G401 (cell line): ENCODE measurements around the gene FAM90A1. TPM values are rescaled to one million over a fixed set of nuclear protein-coding genes. Genes with fewer than 3 reads are reported as not detected.
"Not testable (repeated sequence)": the region's sequence is repeated elsewhere in the genome, so short reads cannot be mapped to it uniquely, and the experiment has no call there.

Experiments used
- DNase-seq: peaks from one replicate; pipeline ENCODE4 v3.0.0-alpha.2; 2015; ENCODE audit warnings: low spot score
- in situ Hi-C: cut with HindIII; loops from 2 replicates; pipeline ENCODE4 v1.10.0; 2016; ENCODE audit warnings: low sequenced_read_pairs, mixed read lengths
- total RNA-seq: library from RNA; depleted of rRNA; stranded (reverse); fragments of >200 nt; shearing (Covaris generic); gene quantifications from 2 replicates; pipeline ENCODE4 v1.2.3, GENCODE V29; 2014

The FAM90A1 gene
- total RNA-seq, 1 experiment from 2014 or later: not detected

GRCh38 chr12:8234746-8235145, 7.3 kb upstream of the FAM90A1 start:
- DNase-seq, in situ Hi-C loops: not testable (repeated sequence)

GRCh38 chr12:8233935-8234495, 6.6 kb upstream of the FAM90A1 start:
- in situ Hi-C loops, DNase-seq: not testable (repeated sequence)

DNA sequence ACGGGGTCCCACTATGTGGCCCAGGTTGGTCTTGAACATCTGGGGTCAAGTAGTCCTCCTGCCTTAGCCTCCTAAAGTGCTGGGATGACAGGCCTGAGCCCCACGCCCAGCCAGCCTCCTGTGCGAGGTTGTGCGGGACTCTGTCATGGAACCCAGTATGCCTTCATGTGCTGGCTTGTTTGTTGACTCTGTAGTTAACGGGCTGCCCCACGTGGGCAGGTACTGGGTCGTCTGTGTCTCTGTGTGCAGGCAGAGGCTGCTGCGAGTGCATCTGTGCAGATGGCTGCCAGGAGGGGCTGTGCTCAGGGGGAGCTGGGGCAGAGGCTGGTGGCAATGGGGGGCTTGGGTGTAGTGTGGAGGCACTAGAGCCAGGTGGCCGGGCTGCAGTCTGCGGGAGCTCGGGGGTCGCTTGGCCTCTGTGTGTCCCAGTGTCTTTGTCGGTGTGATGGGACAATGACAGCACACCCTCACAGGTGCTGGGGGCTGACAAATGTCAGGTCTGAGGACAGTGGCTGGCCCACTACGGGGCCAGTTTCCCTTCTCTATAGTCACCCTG, 6.0 kb upstream of the FAM90A1 start:
- DNase-seq, in situ Hi-C loops: not testable (repeated sequence)

- in situ Hi-C loops, DNase-seq: not testable (repeated sequence)
Measured at GRCh38 chr12:8231666-8232608, 4.5 kb upstream of the FAM90A1 start.

DNA sequence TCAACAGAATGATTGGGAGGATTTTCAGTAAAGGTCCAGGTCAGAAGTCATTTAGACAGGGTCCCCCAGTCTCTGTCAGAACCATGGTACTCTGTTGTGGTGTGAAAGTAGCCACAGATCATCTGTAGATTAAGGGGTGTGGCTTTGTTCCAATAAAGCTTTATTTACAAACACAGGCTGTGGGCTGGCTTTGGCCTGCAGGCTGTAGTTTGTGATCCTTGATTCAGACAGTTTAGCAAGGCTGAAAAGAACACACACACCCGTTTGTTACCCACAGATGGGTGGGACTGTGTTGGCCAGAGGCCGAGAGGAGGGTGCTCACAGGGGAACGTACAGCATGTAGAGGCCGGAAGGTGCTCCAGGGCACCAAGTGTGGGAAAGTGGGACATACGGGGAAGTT, 3.6 kb upstream of the FAM90A1 start:
- in situ Hi-C loops, DNase-seq: not testable (repeated sequence)

DNA sequence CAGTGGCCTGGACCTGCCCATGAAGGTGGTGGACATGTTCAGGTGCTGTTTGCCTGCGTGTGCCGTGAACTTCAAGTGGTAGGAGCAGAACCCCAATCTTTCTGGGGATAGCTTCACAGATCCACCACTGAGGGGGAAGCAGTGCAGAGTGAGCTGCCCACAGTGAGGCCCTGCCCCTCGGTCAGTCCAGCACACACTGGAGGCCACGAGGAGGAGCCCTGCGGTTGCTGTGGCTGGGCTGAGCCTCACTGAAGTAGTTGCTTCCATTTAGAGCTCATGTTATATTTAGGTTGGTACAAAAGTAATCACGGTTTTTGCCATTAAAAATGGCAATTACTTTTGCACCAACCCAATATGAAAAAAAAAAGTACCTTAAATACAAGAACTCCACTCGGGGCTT, 2.1 kb upstream of the FAM90A1 start:
- DNase-seq, in situ Hi-C loops: not testable (repeated sequence)

DNA sequence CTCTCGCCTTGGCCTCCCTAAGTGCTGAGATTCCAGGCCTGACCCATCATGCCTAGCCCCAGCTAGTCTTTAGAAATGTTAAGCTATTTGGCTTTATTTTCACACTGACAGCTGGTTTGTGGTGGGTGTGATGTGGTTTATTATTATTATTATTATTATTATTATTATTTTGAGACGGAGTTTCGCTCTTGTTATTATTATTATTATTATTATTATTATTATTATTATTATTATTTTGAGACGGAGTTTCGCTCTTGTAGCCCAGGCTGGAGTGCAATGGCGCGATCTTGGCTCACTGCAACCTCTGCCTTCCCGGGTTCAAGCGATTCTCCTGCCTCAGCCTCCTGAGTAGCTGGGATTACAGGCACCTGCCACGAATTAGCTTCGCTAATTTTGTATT, 1.2 kb upstream of the FAM90A1 start:
- DNase-seq, in situ Hi-C loops: not testable (repeated sequence)

- in situ Hi-C loops: not testable (repeated sequence)
Measured at GRCh38 chr12:8227732-8228077, 287 bp upstream of the FAM90A1 start.

DNA sequence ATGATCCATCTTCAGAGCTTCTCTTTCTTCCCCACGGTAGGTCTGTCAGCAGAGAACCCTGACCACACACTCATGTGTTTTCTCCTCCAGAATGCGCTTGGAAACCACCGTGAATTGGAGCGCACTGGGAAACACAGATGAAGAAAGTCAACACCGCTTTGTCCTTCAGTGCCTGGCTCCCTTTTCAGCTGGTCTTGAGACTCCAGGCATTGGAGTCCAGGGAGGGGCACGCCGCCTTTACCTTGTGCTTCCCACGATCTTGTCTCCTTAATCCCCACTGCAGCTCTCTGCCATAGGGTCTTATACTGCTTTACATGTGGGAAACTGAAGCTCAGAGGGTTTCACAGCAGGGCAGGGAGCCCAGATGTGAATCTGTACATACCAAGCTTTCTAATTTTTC, 1.1 kb downstream of the FAM90A1 start:
- in situ Hi-C loops: no loop called here
- DNase-seq: no peak

More at GRCh38 chr12:8227732-8228077, 287 bp upstream of the FAM90A1 start:
- DNase-seq: not testable (repeated sequence)

DNA sequence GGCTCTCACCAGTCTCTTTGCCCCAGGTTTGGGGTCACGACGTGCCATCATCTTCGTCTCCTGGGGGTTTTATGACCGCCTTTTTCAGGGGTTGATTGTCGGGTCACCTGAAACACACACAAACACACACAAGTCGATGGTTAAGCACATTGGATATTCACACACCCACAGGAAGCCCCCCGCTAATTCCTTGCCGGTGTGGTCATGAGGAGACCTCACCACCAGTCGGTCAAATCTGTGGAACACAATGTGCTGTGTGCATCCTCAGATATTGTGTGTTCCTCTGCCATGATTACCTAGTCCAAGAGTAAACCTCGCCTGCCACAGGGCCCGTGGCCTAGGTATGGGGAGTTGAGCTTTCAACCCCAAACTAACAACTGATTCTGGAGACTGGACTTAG, 2.6 kb downstream of the FAM90A1 start:
- in situ Hi-C loops, DNase-seq: not testable (repeated sequence)

GRCh38 chr12:8223646-8224045, 3.8 kb downstream of the FAM90A1 start:
- in situ Hi-C loops, DNase-seq: not testable (repeated sequence)

GRCh38 chr12:8222303-8222702, 5.1 kb downstream of the FAM90A1 start:
- in situ Hi-C loops, DNase-seq: not testable (repeated sequence)

DNA sequence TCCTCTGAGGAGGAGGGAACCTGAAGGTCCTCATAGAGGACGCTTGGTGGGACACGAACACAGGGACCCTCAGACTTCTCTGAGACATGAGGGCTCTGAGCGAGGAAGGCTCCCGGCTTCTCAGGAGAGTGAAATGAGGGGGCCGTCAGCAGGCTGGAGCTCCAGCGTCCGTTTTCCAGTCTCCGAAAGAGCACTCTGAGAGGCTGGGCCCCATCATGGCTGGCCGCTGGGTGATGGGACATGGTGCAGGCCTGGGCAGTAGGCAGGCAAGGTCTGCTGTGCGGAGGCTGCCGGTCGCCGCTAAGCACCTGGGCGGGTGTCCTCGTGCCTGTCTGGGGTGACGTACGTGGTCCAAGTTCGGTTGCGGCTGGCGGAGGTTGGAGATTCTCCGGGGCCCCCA, 5.6 kb downstream of the FAM90A1 start:
- DNase-seq, in situ Hi-C loops: not testable (repeated sequence)

GRCh38 chr12:8221375-8221774, 6.0 kb downstream of the FAM90A1 start:
- in situ Hi-C loops: not testable (repeated sequence)
- peak; percentile 35 for DNase-seq

- DNase-seq, in situ Hi-C loops: not testable (repeated sequence)
Measured at GRCh38 chr12:8218711-8219382, 8.6 kb downstream of the FAM90A1 start.

DNA sequence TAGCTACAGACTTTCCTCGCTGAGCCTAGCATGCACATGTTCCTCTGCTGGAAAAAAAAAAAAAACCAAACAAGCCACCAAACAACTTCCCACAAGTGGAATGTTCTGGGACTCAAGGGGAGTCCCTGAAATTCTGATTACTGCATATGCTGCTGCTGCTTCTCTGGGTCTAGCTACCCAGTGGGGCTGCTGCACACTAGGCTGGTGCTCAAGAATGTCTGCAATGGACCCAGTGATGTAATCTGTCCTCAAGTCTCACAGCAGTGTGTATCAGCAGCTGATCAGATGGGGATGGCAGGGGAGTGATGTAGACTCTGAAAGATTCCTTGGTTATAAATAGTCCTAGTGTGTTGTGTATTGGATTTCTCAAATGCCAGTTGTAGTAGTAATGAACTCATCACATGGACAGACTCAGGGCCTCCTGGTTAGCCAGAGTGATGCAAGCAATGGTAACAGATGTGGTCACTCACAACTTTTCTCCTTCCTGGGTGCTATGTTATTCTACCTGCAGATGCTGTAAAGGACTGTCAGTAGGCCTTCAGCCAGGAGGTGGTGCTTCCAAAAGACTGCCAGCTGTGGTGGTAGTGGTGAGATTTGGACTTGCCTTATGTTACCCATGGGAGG, 29.6 kb downstream of the FAM90A1 start:
- DNase-seq, in situ Hi-C loops: not testable (repeated sequence)

- in situ Hi-C loops, DNase-seq: not testable (repeated sequence)
Measured at GRCh38 chr12:8188088-8188487, 39.3 kb downstream of the FAM90A1 start.

DNA sequence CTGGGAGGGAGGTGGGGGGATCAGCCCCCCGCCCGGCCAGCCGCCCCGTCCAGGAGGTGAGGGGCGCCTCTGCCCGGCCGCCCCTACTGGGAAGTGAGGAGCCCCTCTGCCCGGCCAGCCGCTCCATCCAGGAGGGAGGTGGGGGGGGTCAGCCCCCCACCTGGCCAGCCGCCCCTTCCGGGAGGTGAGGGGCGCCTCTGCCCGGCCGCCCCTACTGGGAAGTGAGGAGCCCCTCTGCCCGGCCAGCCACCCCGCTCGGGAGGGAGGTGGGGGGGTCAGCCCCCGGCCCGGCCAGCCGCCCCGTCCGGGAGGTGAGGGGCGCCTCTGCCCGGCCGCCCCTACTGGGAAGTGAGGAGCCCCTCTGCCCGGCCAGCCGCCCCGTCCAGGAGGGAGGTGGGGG, 43.2 kb downstream of the FAM90A1 start:
- in situ Hi-C loops, DNase-seq: not testable (repeated sequence)

- DNase-seq, in situ Hi-C loops: not testable (repeated sequence)
Measured at GRCh38 chr12:8183346-8183745, 44.1 kb downstream of the FAM90A1 start.
